Stimulated activated CD8-positive, alpha-beta memory T cell treated with anti-CD3 and anti-CD28 coated beads, Interleukin-15, amount 100 ng/mL, for 1 hour (primary cell): ENCODE measurements around the gene DHRSX.
"Not testable (repeated sequence)": the region's sequence is repeated elsewhere in the genome, so short reads cannot be mapped to it uniquely, and the experiment has no call there.

ENCODE experiments used
- DNase-seq: peaks from one replicate; pipeline ENCODE4 v3.0.0-alpha.2; 2020; ENCODE audit warnings: low read depth

DHRSX gene

DNA sequence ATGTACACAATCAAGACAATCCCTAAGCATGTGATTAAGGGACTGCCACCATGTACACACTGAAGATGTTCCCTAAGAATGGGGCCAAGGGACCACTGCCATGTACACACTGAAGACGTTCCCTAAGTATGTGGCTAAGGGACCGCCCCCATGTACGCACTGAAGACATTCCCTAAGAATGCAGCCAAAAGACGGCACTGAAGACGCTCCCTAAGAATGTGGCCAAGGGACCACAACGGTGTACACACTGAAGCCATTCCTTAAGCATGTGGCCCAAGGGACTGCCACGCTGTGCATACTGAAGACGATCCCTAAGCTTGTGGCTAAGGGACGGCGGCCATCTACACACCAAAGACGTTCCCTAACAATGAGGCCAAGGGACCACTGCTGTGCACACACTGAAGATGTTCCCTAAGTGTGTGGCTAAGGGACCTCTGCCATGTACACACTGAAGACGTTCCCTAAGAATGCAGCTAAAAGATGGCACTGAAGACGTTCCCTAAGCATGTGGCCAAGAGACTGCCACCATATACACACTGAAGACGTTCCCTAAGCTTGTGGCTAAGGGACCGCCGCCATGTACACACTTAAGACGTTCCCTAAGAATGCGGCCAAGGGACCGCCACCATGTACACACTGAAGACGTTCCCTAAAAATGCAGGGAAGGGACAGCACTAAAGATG is 26.4 kb downstream of the DHRSX start:
- no peak for DNase-seq

DNA sequence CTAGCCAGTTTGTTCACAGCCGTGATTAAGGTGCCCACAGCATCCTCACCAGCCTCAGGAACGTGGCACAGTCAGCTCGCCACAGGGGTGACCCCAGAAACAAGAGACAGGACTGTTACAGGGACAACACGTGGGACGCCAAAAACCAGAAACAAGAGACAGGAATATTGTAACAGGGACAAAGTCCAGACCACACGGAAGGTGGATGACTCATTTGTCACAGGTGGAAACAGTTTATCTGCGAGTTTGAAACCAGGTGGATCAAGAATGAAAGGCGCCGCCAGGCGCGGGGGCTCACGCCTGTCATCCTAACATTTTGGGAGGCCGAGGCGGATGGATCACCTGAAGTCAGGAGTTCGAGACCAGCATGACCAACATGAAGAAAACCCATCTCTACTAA is 27.7 kb downstream of the DHRSX start:
- DNase-seq = not testable (repeated sequence)

DNA sequence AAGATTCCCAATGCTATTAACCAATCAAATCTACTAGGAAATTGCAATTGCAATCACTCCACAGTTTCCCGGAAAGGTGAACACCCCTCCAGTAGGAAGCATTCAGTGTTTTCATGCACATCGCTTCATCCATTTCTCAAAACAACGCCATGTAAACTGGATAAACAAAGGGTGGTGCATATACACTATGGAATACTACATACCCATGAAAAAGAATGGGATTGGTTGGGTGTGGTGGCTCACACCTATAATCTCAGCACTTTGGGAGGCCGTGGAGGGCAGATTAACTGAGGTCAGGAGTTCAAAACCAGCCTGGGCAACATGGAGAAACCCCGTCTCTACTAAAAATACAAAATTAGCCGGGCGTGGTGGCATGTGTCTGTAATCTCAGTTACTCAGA is 29.1 kb downstream of the DHRSX start:
- DNase-seq = no peak

DNA sequence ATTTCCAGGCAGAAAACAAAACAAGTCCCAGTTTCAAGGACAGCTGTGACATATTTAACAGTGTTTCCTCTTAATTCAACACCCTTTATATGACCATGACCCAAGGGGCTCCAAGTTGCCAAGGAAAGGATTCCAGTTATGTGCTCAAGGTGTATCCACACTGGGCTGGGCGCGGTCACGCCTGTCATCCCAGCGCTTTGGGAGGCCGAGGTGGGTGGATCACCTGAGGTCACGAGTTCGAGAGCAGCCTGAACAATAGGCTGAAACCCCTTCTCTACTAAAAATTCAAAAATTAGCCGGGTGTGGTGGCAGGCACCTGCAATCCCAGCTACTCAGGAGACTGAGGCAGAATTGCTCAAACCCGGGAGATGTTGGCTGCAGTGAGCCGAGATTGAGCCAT is 29.6 kb downstream of the DHRSX start:
- DNase-seq = not testable (repeated sequence)

DNA sequence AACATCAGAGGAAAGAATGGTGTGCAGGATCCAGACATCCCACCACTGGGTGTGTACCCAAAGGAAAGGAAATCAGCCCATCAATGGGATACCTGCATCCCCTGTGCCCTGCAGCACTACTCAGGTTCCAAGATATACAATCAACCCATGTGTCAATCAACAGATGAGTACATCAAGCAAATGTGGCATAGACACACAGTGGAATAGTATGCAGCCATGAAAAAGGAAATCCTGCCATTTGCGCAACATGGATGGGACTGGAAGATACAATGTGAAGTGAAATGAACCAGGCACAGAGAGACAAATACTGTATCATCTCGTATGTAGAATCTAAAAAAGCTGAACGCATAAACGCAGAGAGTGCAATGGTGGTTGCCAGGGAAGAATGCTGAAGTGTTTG is 30.9 kb downstream of the DHRSX start:
- DNase-seq = not testable (repeated sequence)

DNA sequence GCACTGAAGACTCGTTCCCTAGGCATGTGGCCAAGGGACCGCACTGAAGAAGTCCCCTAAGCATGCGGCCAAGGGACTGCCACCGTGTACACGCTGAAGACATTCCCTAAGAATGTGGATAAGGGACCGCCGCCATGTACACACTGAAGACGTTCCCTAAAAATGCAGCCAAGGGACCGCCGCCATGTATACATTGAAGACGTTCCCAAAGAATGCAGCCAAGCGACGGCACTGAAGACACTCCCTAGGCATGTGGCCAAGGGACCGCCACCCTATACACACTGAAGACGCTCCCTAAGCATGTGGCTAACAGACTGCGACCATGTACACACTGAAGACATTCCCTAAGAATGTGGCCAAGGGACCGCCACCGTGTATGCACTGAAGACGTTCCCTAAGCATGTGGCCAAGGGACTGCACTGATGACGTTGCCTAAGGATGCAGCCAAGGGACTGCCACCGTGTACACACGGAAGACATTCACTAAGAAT is 31.5 kb downstream of the DHRSX start:
- DNase-seq = no peak

DNA sequence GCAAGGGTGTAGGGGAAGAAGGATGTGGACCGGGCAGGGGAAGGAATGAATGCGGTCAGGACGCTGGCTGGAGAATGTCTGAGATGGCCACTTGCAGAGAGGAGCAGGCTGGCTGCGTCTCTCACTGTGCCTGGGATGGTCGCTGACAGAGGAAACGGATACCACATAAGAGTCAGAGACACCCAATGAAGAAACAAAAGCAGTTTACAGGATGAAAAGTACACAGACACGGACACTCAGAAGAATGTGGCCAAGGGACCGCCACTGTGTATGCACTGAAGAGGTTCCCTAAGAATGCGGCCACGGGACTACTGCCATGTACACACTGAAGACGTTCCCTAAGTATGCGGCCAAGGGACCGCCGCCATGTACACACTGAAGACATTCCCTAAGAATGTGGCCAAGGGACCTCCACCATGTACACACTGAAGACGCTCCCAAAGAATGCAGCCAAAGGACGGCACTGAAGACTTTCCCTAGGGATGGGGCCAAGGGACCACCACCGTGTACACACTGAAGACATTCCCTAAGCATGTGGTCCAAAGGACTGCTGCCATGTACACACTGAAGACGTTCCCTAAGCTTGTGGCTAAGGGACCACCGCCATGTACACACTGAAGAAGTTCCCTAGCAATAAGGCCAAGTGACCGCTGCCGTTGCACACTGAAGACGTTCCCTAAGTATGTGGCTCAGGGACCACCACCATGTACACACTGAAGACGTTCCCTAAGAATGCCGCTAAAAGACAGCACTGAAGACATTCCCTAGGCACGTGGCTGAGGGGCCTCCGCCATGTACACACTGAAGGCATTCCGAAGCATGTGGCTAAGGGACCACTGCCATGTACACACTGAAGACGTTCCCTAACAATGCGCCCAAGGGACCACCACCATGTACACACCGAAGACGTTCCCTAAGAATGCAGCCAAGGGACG is 32.2 kb downstream of the DHRSX start:
- no peak for DNase-seq

DNA sequence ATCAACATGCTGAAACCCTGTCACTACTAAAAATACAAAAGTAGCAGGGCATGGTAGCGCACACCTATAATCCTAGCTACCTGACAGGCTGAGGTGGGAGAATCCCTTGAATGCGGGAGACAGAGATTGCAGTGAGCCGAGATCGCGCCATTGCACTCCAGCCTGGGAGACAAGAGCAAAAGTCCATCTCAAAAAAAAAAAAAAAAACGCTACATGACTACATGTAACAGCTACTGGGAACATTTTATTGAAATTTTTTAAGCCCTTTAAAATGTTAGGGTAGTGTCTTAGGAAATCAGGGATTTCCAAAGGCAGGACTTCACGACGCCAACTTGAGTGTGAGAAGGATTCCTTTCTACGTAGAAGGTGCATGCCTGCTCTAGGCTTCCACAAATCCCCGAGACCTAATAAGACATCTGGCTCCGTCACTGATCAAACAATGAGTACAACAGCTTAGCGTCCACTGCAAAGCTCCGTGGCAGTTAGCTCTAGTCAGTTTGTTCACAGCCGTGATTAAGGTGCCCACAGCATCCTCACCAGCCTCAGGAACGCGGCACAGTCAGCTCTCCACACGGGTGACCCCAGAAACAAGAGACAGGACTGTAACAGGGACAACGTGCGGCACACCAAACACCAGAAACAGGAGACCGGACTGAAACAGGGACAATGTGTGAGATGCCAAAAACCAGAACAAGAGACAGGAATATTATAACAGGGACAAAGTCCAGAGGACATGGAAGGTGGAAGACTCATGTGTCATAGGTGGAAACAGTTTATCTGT is 33.7 kb downstream of the DHRSX start:
- no peak for DNase-seq

DNA sequence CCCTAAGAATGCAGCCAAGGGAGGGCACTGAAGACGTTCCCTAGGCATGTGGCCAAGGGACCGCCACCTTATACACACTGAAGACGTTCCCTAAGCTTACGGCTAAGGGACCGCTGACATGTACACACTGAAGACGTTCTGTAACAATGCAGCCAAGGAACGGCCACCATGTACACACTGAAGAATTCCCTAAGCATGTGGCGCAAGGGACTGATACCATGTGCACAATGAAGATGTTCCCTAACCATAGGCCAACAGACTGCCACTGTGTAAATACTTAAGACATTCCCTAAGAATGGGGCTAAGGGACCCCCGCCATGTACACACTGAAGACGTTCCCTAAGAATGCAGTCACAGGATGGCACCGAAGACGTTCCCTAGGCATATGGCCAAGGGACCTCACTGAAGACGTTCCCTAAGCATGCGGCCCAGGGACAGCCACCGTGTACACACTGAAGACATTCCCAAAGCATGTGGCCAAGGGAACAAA is 36.1 kb downstream of the DHRSX start:
- no peak for DNase-seq

DNA sequence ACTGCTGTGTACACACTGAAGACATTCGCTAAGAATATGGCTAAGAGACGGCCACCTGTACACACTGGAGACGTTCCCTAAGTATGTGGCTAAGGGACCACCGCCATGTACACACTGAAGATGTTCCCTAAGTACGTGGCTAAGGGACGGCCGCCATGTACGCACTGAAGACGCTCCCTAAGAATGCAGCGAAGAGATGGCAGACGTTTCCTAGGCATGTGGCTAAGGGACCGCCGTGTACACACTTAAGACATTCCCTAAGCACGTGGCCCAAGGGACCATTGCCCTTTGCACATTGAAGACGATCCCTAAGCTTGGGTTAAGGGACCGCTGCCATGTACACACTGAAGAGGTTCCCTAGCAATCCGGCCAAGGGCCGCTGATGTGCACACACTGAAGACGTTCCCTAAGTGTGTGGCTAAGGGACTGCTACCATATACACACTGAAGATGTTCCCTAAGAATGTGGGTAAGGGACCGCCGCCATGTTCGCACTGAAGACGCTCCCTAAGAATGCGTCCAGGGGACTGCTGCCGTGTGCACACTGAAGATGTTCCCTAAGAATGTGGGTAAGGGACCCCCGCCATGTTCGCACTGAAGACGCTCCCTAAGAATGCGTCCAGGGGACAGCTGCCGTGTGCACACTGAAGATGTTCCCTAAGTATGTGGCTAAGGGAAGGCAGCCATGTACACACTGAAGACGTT is 36.7 kb downstream of the DHRSX start:
- DNase-seq = no peak

DNA sequence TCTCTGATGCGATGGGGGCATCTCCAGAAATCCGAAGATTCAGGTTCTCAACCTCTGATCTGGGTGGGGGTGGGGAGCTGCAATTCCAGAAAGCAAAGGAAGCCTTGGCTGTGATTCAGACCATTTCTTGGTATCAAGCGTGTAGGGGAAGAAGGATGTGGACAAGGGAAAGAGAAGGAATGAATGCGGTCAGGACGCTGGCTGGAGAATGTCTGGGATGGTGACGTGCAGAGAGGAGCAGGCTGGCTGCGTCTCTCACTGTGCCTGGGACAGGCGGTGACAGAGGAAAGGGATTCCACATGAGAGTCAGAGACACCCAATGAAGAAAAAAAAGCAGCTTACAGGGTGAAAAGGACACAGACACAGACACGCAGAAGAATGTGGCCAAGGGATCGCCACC is 37.3 kb downstream of the DHRSX start:
- not testable (repeated sequence) for DNase-seq

DNA sequence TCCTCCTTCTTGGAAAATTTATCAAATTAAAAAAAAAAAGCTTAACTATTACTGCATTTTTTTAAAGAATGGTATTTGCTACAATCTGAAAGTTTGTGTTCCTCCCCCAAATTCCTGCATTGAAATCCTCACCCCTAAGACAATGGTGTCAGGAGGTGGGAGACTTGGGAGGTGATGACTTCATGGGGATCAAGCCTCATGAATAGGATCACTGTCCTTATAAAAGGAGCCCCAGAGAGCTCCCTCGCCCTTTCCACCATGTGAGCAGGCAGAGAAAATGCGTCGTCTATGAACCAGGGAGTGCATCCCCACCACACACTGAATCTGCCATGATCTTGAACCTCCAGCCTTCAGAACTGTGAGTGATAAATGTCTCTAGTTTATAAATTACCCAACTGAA is 38.0 kb downstream of the DHRSX start:
- DNase-seq = no peak

DNA sequence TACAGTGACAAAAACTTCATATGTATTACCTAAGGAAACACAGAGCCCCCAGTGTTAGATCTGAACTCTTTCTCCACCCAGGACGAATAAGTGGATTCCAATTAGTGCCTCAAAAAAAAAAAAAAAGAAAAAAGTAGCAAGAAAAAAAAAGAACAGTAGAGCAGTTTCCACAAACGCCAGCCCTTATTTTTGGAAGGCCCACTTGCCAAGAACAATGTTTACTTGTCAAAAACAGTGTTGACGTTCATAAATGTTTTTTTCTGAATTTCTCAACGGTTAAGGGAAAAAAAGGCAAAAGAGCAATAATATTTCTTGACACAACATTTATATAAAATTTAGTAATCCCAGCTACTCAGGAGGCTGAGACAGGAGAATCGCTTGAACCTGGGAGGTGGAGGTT is 38.7 kb downstream of the DHRSX start:
- no peak for DNase-seq

DNA sequence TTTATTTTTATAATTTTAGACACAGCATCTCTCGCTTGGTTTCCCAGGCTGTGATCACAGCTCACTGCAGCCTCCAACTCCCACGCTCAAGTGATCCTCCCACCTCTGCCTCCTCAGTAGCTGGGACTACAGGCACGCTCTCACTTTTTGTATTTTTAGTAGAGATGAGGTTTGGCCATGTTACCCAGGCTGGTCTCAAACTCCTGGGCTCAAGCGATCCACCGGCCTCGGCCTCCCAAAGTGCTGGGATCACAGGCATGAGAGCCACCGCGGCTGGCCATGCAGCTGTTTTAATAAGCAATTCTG is 39.1 kb downstream of the DHRSX start:
- no peak for DNase-seq

DNA sequence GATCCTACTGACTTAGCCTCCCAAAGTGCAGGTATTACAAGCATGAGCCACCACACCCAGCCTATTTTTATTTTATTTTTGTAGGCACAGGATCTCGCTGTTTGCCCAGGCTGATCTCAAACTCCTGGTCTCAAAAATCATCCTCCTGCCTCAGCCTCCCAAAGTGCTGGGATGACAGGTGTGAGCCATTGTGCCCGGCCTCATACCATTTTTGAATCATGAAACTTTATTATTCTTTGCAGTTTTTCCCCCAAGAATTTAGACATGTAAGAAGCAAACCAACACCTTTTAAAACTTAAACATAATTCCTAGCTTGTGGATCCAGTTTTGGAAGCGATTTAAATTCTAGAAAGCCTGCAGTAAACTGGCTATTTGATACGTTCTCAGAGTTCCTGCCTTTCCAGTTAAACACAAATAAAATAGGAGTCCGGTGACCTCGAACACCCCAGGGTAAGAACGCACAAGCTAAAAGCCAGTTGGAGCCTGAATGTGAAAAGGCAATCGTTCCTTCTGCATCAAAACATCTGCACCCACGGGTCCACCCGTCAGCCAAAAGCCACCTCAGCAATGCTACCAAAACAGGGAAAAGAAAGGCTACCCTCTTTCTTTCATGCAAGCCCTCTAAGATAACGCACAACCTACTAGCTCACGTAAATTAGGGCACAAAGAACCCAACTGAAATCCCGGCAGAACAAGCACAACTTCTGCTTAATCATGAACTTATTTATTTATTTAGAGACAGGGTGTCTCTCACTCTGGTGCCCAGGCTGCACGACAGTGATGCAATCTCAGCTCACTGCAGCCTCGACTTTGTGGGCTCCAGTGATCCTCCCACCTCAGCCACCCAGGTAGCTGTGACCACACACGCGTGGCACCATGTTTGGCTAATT is 39.7 kb downstream of the DHRSX start:
- DNase-seq = not testable (repeated sequence)

DNA sequence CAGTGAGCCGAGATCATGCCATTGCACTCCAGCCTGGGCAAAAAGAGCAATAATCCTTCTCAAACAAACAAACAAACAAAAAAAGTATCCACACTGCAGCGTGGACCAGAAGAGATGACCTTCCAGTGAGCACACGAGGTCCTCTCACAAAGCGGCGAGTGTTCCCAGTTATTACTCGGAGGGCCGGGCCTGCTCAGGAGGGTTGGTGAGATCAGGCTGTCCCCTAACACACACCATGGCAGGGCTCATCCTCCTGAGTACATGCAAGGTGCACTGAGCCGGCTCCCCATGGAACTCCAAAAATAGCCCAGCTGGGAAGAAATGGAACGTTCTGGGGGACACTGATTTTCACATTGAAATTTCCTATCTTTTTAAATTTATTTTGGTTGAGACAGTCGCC is 40.7 kb downstream of the DHRSX start:
- not testable (repeated sequence) for DNase-seq

DNA sequence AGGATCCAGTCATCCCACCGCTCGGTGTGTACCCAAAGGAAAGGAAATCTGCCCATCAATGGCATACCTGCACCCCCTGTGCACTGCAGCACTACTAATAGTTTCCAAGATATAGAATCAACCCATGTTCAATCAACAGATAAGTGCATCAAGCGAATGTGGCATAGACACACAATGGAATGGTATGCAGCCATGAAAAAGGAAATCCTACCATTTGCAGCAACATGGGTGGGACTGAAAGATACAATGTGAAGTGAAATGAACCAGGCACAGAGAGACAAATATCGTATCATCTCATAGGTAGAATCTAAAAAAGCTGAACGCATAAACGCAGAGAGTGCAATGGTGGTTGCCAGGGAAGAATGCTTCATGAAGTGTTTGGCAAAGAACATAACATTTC is 42.5 kb downstream of the DHRSX start:
- DNase-seq = no peak

DNA sequence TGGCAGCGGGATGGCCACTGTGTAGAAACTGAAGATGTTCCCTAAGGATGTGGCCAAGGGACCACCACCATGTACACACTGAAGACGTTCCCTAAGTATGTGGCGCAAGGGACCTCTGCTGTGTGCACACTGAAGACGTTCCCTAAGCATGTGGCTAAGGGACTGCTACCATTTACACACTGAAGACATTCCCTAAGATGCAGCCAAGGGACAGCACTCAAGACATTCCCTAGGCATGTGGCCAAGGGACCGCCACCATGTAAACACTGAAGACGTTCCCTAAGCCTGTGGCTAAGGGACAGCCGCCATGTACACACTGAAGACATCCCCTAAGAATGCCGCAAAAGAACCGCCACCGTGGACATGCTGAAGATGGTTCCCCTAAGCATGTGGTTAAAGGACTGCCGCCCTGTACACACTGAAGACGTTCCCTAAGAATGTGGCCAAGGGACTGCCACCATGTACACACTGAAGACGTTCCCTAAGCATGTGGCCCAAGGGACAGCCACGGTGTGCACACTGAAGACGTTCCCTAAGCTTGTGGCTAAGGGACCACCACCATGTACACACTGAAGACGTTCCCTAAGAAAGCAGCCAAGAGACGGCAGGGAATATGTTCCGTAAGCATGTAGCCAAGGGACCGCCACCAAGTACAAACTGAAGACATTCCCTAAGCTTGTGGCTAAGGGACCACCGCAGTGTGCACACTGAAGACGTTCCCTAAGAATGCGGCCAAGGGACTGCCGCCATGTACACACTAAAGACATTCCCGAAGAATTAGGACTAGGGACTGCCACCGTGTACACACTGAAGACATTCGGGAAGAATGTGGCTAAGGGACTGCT is 43.3 kb downstream of the DHRSX start:
- no peak for DNase-seq

DNA sequence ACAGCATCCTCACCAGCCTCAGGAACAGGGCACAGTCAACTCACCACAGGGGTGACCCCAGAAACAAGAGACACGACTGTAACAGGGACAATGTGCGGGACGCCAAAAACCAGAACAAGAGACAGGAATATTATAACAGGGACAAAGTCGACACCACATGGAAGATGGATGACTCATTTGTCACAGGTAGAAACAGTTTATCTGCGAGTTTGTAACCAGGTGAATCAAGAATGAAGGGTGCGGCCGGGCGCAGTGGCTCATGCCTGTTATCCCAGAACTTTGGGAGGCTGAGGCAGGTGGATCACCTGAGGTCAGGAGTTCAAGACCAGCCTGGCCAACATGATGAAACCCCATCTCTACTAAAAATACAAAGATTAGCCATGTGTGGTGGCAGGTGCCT is 44.7 kb downstream of the DHRSX start:
- DNase-seq = not testable (repeated sequence)

DNA sequence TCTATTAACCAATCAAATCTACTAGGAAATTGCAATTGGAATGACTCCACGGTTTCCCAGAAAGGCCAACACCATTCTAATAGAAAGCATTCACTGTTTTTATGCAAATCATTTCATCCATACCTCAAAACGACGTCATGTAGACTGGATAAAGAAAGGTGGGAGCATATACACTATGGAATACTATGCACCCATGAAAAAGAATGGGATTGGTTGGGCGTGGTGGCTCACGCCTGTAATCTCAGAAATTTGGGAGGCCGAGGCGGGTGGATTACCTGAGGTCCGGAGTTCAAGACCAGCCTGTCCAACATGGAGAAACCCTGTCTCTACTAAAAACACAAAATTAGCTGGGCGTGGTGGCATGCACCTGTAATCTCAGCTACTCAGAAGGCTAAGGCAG is 46.2 kb downstream of the DHRSX start:
- DNase-seq = not testable (repeated sequence)
